OCI-LY1 (cell line): Measurements from ENCODE around the gene VWA8.

Experiments used
- EZH2 ChIP-seq: fragments of 200-600 bp; sonication (generic), shearing (Covaris generic); IDR thresholded peaks from 2 replicates; pipeline ENCODE4 v1.8.0; 2017; ENCODE audit warnings: borderline replicate concordance, mixed run types, mild to moderate bottlenecking, antibody characterized with exemption, low read length, moderate library complexity, mixed read lengths
- TF ChIP-seq, protein P1 (sequence below): fragments of 200-600 bp; sonication (generic), shearing (Covaris generic); IDR thresholded peaks from 2 replicates; pipeline ENCODE4 v1.5.1; 2017; ENCODE audit warnings: mild to moderate bottlenecking, antibody characterized with exemption, low read length, moderate library complexity, mixed read lengths

DNA sequence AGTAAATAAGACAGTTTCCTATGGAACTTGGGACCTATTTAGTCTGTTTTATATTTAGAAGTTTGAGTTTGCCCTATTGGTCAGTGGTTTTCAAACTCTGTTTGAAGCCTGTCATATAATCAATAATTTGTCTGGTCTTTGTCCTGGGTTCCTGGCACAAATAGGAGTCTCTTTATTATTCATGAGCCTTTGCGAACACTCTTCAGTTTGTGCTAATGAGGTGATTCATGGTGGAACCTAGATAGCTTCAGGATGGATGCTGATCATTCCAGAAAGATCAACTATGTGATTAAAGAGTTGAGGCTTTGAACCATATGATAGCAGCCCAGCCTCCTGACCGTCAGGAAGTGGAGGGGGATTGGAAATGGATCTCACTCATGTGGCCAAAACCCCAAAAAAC lies 10.0 kb upstream of the VWA8 start:
- TF ChIP-seq, protein P1, sequence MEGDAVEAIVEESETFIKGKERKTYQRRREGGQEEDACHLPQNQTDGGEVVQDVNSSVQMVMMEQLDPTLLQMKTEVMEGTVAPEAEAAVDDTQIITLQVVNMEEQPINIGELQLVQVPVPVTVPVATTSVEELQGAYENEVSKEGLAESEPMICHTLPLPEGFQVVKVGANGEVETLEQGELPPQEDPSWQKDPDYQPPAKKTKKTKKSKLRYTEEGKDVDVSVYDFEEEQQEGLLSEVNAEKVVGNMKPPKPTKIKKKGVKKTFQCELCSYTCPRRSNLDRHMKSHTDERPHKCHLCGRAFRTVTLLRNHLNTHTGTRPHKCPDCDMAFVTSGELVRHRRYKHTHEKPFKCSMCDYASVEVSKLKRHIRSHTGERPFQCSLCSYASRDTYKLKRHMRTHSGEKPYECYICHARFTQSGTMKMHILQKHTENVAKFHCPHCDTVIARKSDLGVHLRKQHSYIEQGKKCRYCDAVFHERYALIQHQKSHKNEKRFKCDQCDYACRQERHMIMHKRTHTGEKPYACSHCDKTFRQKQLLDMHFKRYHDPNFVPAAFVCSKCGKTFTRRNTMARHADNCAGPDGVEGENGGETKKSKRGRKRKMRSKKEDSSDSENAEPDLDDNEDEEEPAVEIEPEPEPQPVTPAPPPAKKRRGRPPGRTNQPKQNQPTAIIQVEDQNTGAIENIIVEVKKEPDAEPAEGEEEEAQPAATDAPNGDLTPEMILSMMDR, result no peak
- TF ChIP-seq EZH2, result no peak
